Prostate gland (tissue), 2 donors: ENCODE data around the gene B3GNT2. TPM values are rescaled to one million over a fixed set of nuclear protein-coding genes. Genes with fewer than 3 reads are reported as not detected.

ENCODE experiments used
- DNase-seq: peaks from one replicate; pipeline ENCODE4 v3.0.0-alpha.2; 2019; ENCODE audit warnings: low spot score
- H3K27ac ChIP-seq, 2 donors: fragments of 200-600 bp; sonication (generic); 2 replicates each; pipeline ENCODE4 v1.5.1; 2017 to 2019
- H3K27me3 ChIP-seq: fragments of 200-600 bp; sonication (generic); replicated peaks from 2 replicates; pipeline ENCODE4 v1.5.1; 2019; ENCODE audit not compliant: insufficient read depth
- H3K36me3 ChIP-seq, 2 donors: fragments of 200-600 bp; sonication (generic); 1 replicate in 1 of 2; 2 replicates in 1 of 2; pipeline versions ENCODE4 v1.5.1 to v1.8.1; 2017 to 2019
- H3K4me1 ChIP-seq: fragments of 200-600 bp; sonication (generic); replicated peaks from 2 replicates; pipeline ENCODE4 v1.5.1; 2019
- H3K4me3 ChIP-seq, 2 donors: fragments of 200-600 bp; sonication (generic); 2 replicates each; pipeline ENCODE4 v1.5.1; 2017 to 2019
- H3K9me3 ChIP-seq: fragments of 200-600 bp; sonication (generic); 2 replicates; pipeline ENCODE4 v1.5.1; 2017
- CTCF ChIP-seq, 4 experiments: fragments of 200-600 bp in 2 of 4; fragments of 450-650 bp in 2 of 4; sonication (generic) in 2 of 4; IDR thresholded peaks; 1 replicate in 3 of 4; 2 replicates in 1 of 4; pipeline ENCODE4 v1.5.1; 2016 to 2019; ENCODE audit warnings: antibody characterized with exemption in 4 of 4, mild to moderate bottlenecking in 2 of 4, moderate library complexity in 2 of 4
- POLR2A ChIP-seq: fragments of 450-650 bp; IDR thresholded peaks from one replicate; pipeline ENCODE4 v1.6.1; 2016; ENCODE audit warnings: antibody characterized with exemption, mild to moderate bottlenecking
- POLR2AphosphoS5 ChIP-seq: sonication (generic); formaldehyde crosslinking; IDR thresholded peaks from one replicate; pipeline ENCODE4 v1.6.1; 2017; ENCODE audit warnings: antibody characterized with exemption
- WGBS: methylation state at CpG from one replicate; pipeline ENCODE4 v1.1.5; 2018; 5-methylcytosine and 5-hydroxymethylcytosine counted together
- intact Hi-C: fragments of 100-400 bp; cut with DNase I; formaldehyde crosslinking; loops from one replicate; pipeline ENCODE4 v1.14.2; 2022
- microRNA-seq: library from miRNA; unstranded; fragments of <30 nt; microRNA quantifications from one replicate; pipeline ENCODE4, GENCODE V29; 2016
- small RNA-seq, 2 donors: library from RNA; depleted of rRNA; stranded (forward); fragments of <200 nt; gene quantifications; one replicate each; pipeline ENCODE3, GENCODE V24; 2016
- total RNA-seq, 2 donors: library from RNA; depleted of rRNA; stranded (reverse); fragments of >200 nt; gene quantifications; one replicate each; pipeline ENCODE4 v1.1.0, GENCODE V29; 2016

B3GNT2 gene
- total RNA-seq, 2 donors from 2014 or later = 8.5 to 18.7 TPM

- intact Hi-C loops = no loop called here
- Histone ChIP-seq H3K36me3 (no peaks in the 10 kb centered on the region), H3K27ac (no peak overlapping the region), H3K27me3 (no peaks in the 10 kb centered on the region), H3K4me1 (no peaks in the 10 kb centered on the region), H3K9me3 (no peaks in the 10 kb centered on the region), H3K4me3 (no peak overlapping the region)
- WGBS = 14% methylated on average over 3 of the region's 3 CpGs
- peak; percentile 39 for DNase-seq
- TF ChIP-seq CTCF (IDR thresholded peaks at IDR 0.05) (no peak), POLR2AphosphoS5 (no peak), POLR2A (no peak)
Measured at GRCh38 chr2:62270728-62271127, 74.8 kb downstream of the B3GNT2 start.

Small RNA genes within 50 kb of the gene (microRNA-seq; reads per million reads assigned to microRNA genes)
- not detected for gene MIR5192

Small RNA genes within 50 kb of the gene (small RNA-seq; reads per million reads assigned to genes)
- 0 reads per million in 2 donors for gene MIR5192
- gene RN7SL51P = 0 reads per million in 2 donors
